Psoas muscle (tissue), 8 donors: ENCODE measurements around the gene ANXA6. TPM values are rescaled to one million over a fixed set of nuclear protein-coding genes. Genes with fewer than 3 reads are reported as not detected.

Experiments used
- ATAC-seq, 4 donors: fragments of 200-7000 bp; cut with Tn5 transposase; one replicate each; pipeline ENCODE4 v1.9.1; 2020; ENCODE audit warnings: moderate library complexity in 3 of 4, mild to moderate bottlenecking in 2 of 4
- DNase-seq, 2 donors: peaks; one replicate each; pipeline ENCODE4 v3.0.0-alpha.2; 2020
- H3K27ac ChIP-seq: fragments of 200-600 bp; one replicate; pipeline ENCODE4 v1.8.0; 2022
- H3K27me3 ChIP-seq, 3 donors: fragments of 200-600 bp in 1 of 3; one replicate each; pipeline versions ENCODE4 v1.6.1 to v1.8.0; 2013 to 2022; ENCODE audit warnings: low read length in 2 of 3, mild to moderate bottlenecking in 2 of 3, moderate library complexity in 1 of 3; ENCODE audit not compliant: insufficient read depth in 3 of 3
- H3K36me3 ChIP-seq, 2 donors: fragments of 200-600 bp in 1 of 2; one replicate each; pipeline versions ENCODE4 v1.6.1 to v1.8.0; 2013 to 2022; ENCODE audit warnings: low read depth in 1 of 2, mild to moderate bottlenecking in 1 of 2, moderate library complexity in 1 of 2; ENCODE audit not compliant: insufficient read depth in 1 of 2
- H3K4me1 ChIP-seq: fragments of 200-600 bp; one replicate; pipeline ENCODE4 v1.8.0; 2022
- H3K4me3 ChIP-seq: fragments of 200-600 bp; one replicate; pipeline ENCODE4 v1.8.0; 2022; ENCODE audit warnings: mild to moderate bottlenecking
- H3K9me3 ChIP-seq: fragments of 200-600 bp; one replicate; pipeline ENCODE4 v1.8.0; 2022
- CTCF ChIP-seq: fragments of 200-600 bp; IDR thresholded peaks from one replicate; pipeline ENCODE4 v1.8.0; 2022; ENCODE audit warnings: antibody characterized with exemption
- WGBS, 3 donors: extraction: QIAGEN DNeasy Blood & Tissue Kit; methylation state at CpG; one replicate each; pipeline versions ENCODE4 v1.1.6 to v1.1.7; 2013; 5-methylcytosine and 5-hydroxymethylcytosine counted together
- intact Hi-C, 2 donors: fragments of 100-400 bp; cut with DNase I; formaldehyde crosslinking; loops; one replicate each; pipeline versions ENCODE4 v1.11.0 to v1.14.2; 2022
- polyA plus RNA-seq, 3 donors: library from polyadenylated mRNA; stranded (reverse); fragments of 200-250 nt; gene quantifications; one replicate each; pipeline ENCODE4 v1.2.3, GENCODE V29; 2013
- total RNA-seq, 4 donors: library from RNA; stranded (reverse); fragmentation: NEBNext Ultra II Directional in 2 of 4; extraction: Animal tissue kit (Norgen Biotek cat#: 25700) in 2 of 4; gene quantifications; one replicate each; pipeline versions ENCODE4 v1.2.1 to v1.2.4, GENCODE V29; 2021 to 2023
- donor health status: healthy with polysubstance abuse.
- donor health status: DM: no; HTN: no; CAD: no; lungs with moderate emphysema.
- donor health status: Bipolar disorder and iron deficiency.
- donor health status: healthy.
- donor health status: DM: yes; HTN: yes; CAD: no.
- donor health status: DM: no; HTN: no; CAD: no.
- donor health status: DM: no; HTN: no; CAD: no.
- donor health status: DM: yes; HTN: yes; CAD: no.

ANXA6 gene
- total and polyA plus RNA-seq, 7 donors = 81.4 to 234 (median 133) TPM

DNA sequence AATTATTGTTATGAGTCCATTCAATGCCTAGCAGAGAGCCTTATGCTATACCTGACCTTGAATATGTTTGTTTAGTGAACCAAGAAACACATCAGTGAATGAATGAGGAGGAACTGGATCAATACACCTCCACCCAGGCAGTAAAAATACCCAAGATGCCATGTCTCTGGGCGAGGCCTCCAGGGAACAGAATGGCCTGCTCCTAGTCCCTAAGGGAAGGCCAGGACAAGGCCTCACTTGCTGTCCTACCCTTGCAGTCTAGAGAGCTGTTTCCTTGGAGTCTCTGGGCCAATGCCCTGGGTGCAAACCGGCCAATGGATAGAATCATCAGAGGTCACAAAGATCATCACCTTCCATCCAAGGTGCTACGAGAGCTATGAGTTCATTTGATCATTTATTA, 102.9 kb downstream of the ANXA6 start:
- intact Hi-C loops = loop anchor here in 1 of 2 donors (5.0 kb wide), 2 partner anchors 108 to 188 kb away; no protein-coding TSS in a partner anchor
- H3K27ac ChIP-seq = peak overlapping the region; percentile 5
- peaks cover 0 to 85% of the 10 kb centered on the region in 2 donors for H3K36me3 ChIP-seq
- WGBS, 3 donors = 84 to 90% (median 85%) methylated on average over 3 of the region's 3 CpGs
- no peak for TF ChIP-seq CTCF
- peaks cover 27% of the 10 kb centered on the region for H3K4me1 ChIP-seq
- no peaks in the 10 kb centered on the region for H3K27me3 ChIP-seq
- DNase-seq = no peak
- no peaks in the 10 kb centered on the region for H3K9me3 ChIP-seq
- H3K4me3 ChIP-seq = no peak overlapping the region
- ATAC-seq = no peak

DNA sequence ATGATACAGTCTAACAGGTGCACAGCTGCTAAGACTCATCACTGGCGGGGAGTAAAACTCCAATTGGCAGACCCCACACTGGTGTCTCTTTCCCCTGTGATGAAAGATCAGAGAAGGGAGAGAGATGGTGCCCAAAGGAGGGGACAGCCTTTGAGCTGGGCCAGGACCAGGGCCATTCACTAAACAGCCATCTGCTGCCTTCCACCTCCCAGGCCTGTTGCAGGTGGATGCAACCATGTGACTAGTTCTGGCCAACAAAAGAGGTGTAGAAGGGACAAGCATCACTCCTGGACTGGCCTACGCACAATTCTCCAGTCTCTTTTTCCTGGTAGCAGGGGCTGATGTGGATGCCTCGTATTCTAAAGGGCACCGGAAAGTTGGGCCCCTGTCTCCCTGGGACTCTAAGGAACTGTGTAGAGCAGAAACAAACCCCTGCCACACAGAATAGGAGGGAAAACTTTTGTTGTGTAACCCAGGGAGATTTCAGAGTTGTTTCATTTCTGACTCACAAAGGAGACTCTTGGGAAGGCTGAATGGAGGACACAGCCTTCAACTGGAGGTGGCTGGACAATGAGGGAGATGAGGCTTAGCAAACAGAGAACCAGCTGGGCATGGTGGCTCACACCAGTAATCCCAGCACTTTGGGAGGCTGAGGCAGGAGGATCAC, 103.7 kb downstream of the ANXA6 start:
- DNase-seq (peak in 1 of 2 donors; percentile 34), ATAC-seq (no peak)
- Histone ChIP-seq H3K27ac (peak overlapping the region; percentile 5), H3K9me3 (no peaks in the 10 kb centered on the region), H3K4me3 (no peak overlapping the region), H3K27me3 (no peaks in the 10 kb centered on the region), H3K36me3 (peaks cover 3 to 88% of the 10 kb centered on the region in 2 donors), H3K4me1 (peaks cover 21% of the 10 kb centered on the region)
- 76 to 85% (median 81%) methylated on average over 4 of the region's 4 CpGs for WGBS, 3 donors
- no peak for TF ChIP-seq CTCF
- intact Hi-C loops = loop anchor here (2.0 to 5.0 kb wide), 3 partner anchors 61 to 188 kb away; no protein-coding TSS in a partner anchor

GRCh38 chr5:151052836-151053235, 104.7 kb downstream of the ANXA6 start:
- 77 to 86% (median 82%) methylated on average over 3 of the region's 3 CpGs for WGBS, 3 donors
- peaks cover 16% of the 10 kb centered on the region for H3K4me1 ChIP-seq
- H3K36me3 ChIP-seq = peaks cover 3 to 88% of the 10 kb centered on the region in 2 donors
- no peak for DNase-seq
- no peak overlapping the region for H3K4me3 ChIP-seq
- no peak for TF ChIP-seq CTCF
- no peak for ATAC-seq
- no peak overlapping the region for H3K27ac ChIP-seq
- intact Hi-C loops = loop anchor here (2.0 to 5.0 kb wide), 3 partner anchors 62 to 189 kb away; no protein-coding TSS in a partner anchor
- H3K9me3 ChIP-seq = no peaks in the 10 kb centered on the region
- H3K27me3 ChIP-seq = no peaks in the 10 kb centered on the region

DNA sequence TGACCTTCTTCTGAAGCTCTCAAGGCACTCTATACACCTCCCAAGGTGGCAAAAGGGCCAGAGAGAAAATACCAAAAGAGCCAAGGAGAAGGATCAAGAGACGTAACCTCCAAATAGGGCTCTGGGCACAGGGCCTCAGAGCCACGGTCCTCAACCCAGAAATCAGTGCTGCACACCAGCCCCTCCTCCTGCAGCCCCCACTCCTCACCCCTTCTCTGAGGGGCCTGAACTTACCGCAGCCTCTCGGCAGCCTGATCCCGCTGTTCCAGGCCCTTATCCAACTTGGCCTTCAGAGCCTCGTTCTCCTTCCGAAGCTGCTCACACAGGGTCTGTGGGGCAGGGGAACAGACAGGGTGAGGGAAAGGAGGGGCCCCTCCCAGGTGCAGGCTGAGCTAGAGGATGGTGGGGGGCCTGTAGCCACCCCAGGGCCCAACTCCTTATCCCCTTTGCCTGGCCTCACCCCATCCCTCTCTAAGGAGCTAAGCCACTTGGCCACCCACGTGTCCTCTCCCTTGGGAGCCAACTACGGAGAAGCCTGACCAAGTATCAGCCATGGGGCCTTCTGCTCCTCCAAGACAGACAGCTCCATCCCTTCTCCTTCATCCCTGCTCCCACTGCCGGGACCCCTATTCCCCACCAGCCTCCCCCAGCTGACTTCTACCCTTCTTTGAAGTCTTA, 105.5 kb downstream of the ANXA6 start:
- Histone ChIP-seq H3K9me3 (no peaks in the 10 kb centered on the region), H3K27me3 (no peaks in the 10 kb centered on the region), H3K27ac (peak overlapping the region; percentile 63), H3K4me1 (peaks cover 16% of the 10 kb centered on the region), H3K36me3 (peaks cover 3 to 88% of the 10 kb centered on the region in 2 donors), H3K4me3 (no peak overlapping the region)
- DNase-seq (peak in 1 of 2 donors; percentile 48), ATAC-seq (peak in 3 of 4 donors; percentile 7 to 34 (median 23))
- WGBS, 3 donors = 29 to 63% (median 33%) methylated on average over 7 to 10 of the region's 10 CpGs
- intact Hi-C loops = loop anchor here (1.0 to 5.0 kb wide), 4 partner anchors 63 to 190 kb away; no protein-coding TSS in a partner anchor
- no peak for TF ChIP-seq CTCF
